Duodenal mucosa (tissue), 2 donors: ENCODE data around the gene AJM1.
"Not testable (repeated sequence)": the region's sequence is repeated elsewhere in the genome, so short reads cannot be mapped to it uniquely, and the experiment has no call there.

Experiments used
- H3K27ac ChIP-seq: one replicate; pipeline ENCODE4 v1.7.0; 2013; ENCODE audit warnings: low read depth, low read length
- H3K27me3 ChIP-seq, 2 donors: one replicate each; pipeline ENCODE4 v1.7.0; 2013; ENCODE audit warnings: low read length in 2 of 2, control low read depth in 1 of 2; ENCODE audit not compliant: insufficient read depth in 2 of 2, control insufficient read depth in 1 of 2
- H3K36me3 ChIP-seq, 2 donors: one replicate each; pipeline ENCODE4 v1.7.0; 2013; ENCODE audit warnings: low read length in 2 of 2, control low read depth in 1 of 2; ENCODE audit not compliant: insufficient read depth in 2 of 2, control insufficient read depth in 1 of 2
- H3K4me1 ChIP-seq, 2 donors: one replicate each; pipeline ENCODE4 v1.7.0; 2013; ENCODE audit warnings: low read length in 2 of 2, control low read depth in 1 of 2; ENCODE audit not compliant: insufficient read depth in 2 of 2, control insufficient read depth in 1 of 2
- H3K4me3 ChIP-seq, 2 donors: one replicate each; pipeline ENCODE4 v1.7.0; 2013; ENCODE audit warnings: low read length in 2 of 2, low read depth in 1 of 2
- H3K9ac ChIP-seq, 2 donors: one replicate each; pipeline ENCODE4 v1.7.0; 2013; ENCODE audit warnings: low read length in 2 of 2, low read depth in 1 of 2
- H3K9me3 ChIP-seq, 2 donors: one replicate each; pipeline ENCODE4 v1.7.0; 2013; ENCODE audit warnings: low read length in 2 of 2, control low read depth in 1 of 2; ENCODE audit not compliant: control insufficient read depth in 1 of 2

Gene AJM1

DNA sequence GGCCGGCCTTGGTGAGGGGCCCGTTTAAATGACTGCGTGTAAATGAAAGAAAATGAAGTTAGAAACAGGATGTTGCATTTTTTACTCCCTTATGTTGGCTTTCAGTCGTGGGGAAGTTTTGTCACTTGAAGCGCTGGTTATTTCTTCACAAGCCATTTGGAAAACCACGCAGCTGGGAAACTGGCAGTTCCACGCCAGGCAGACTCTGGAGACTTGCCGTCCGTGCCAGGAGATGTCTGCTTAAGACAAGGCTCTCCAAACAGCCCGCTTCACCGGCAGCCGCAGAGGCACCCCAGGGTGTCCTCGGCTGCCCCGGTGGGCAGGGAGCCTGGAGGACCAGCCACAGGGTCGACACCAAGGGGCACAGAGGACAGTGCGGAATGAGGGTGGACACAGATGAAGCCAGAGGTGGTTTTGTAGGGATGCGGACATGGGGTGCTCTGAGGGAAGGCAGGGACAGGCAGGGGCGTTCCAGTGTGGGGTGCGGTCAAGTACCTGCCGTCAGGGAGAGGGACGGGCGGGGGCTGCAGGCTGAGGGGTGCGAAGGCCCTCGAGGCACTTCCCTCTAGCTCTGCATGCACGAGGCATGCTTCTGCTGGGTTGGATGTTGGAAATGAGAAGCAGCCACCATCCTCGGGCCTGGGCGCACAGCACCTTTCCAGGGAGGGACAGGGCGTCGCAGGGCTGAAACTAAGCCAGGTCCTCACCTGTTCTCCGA, 11.1 kb upstream of the AJM1 start:
- Histone ChIP-seq H3K9ac (no peak overlapping the region), H3K4me1 (no peaks in the 10 kb centered on the region), H3K27me3 (no peaks in the 10 kb centered on the region), H3K9me3 (no peaks in the 10 kb centered on the region), H3K4me3 (no peak overlapping the region), H3K27ac (no peak overlapping the region), H3K36me3 (peaks cover 21 to 60% of the 10 kb centered on the region in 2 donors)

DNA sequence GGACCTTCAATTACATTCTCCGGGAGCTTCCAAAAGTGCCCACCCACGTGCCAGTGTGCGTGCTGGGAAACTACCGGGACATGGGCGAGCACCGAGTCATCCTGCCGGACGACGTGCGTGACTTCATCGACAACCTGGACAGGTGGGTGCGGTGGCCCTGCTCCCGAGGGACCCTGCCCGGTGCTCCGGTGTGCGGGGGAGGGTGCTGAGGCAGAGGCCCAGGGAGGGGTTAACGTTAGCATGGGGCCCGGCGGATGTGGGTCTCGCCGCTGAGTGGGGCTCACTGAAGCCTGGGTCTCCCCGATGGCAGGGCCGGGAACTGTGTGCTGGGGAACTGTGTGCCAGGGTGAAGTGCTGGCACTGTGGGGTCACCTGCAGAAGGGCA, 10.6 kb upstream of the AJM1 start:
- Histone ChIP-seq H3K36me3 (peaks cover 21 to 56% of the 10 kb centered on the region in 2 donors), H3K9ac (no peak overlapping the region), H3K27ac (no peak overlapping the region), H3K9me3 (no peaks in the 10 kb centered on the region), H3K4me1 (no peaks in the 10 kb centered on the region), H3K27me3 (no peaks in the 10 kb centered on the region), H3K4me3 (no peak overlapping the region)

DNA sequence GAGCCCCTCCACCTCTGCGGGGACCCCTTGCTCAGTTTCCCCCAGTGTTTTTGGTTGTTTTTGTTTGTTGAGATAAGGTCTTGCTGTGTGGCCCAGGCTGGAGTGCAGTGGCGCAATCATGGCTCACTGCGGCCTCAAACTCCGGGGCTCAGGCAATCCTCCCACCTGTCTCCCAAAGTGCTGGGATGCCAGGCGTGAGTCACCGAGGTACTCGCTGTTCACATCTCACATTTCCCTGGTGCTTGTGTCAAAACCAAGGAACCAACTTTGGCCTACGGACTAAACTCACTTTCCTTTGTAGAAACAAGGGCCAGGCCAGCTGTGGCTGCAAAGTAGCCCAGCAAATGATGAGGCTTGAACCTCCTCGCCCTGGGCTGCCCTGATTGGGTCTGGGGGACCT, 9.7 kb upstream of the AJM1 start:
- Histone ChIP-seq H3K27ac (no peak overlapping the region), H3K36me3 (peaks cover 21 to 52% of the 10 kb centered on the region in 2 donors), H3K9ac (no peak overlapping the region), H3K4me3 (no peak overlapping the region), H3K27me3 (no peaks in the 10 kb centered on the region), H3K4me1 (no peaks in the 10 kb centered on the region), H3K9me3 (no peaks in the 10 kb centered on the region)

DNA sequence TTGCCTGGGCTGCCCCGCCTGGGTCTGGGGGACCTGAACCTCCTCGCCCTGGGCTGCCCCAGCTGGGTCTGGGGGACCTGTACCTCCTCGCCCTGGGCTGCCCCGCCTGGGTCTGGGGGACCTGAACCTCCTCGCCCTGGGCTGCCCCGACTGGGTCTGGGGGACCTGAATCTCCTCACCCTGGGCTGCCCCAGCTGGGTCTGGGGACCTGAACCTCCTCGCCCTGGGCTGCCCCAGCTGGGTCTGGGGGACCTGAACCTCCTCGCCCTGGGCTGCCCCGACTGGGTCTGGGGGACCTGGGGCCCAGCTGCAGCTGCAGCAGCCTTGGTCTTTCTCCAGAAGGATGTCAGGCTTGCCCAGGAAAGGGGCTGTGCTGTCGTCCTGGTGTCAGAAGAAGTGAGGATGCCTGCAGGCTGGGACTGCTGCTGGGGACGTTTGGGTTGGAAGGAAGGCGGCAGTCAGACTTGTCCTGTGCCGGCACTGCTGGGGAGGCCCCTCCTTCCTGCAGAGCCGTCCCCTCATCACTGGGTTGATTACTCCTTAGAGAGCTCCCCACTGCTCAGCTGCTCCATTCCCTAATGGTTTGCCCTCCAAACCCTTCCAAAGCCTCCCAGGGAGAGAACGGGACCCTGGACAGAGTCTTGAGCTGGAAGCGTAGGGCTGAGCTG, 8.8 kb upstream of the AJM1 start:
- H3K27me3 ChIP-seq, H3K4me3 ChIP-seq: not testable (repeated sequence)
- peaks cover 21 to 51% of the 10 kb centered on the region in 2 donors for H3K36me3 ChIP-seq

DNA sequence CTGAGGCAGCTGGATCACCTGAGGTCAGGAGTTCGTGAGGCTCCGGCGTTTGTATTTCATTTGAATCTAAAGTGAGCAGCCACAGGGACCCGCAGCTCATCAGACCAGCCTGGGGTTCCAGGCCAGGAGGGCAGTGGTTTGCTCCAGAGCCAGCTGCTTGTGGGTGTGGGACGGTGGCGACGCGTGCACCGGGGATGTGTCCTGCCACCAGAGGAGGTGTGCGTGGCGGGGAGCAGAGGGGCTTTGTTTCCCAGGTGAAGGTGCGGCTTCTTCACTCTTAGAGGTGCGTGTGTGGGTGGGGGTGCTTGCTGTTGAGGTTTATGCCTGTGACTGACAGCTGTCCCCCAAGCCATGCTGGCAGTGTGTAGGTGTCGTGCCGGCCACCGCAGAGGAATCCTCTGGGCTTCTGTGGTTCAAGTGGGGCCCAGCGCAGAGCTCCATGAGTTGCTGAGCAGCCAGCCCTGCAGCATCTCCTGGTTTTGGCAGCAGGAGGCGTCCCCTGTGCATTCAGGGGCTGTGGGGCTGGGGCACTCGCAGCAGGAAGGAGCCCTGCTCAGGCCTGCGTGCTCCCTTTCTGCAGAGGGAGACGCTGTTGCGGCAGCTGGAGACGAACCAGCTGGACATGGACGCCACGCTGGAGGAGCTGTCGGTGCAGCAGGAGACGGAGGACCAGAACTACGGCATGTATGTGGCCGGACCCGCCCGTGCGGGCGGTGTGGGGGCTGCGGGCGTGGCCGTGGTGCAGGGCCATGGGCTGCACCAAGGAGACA, 6.9 kb upstream of the AJM1 start:
- H3K9ac ChIP-seq: no peak overlapping the region
- peaks cover 10 to 11% of the 10 kb centered on the region in 2 donors for H3K4me1 ChIP-seq
- H3K36me3 ChIP-seq: peaks cover 13 to 44% of the 10 kb centered on the region in 2 donors
- no peak overlapping the region for H3K27ac ChIP-seq
- H3K4me3 ChIP-seq: no peak overlapping the region
- H3K27me3 ChIP-seq: no peaks in the 10 kb centered on the region
- H3K9me3 ChIP-seq: no peaks in the 10 kb centered on the region

More for the DNA sequence above, 8.8 kb upstream of the AJM1 start:
- H3K9ac ChIP-seq, H3K9me3 ChIP-seq, H3K4me1 ChIP-seq, H3K27ac ChIP-seq: not testable (repeated sequence)

DNA sequence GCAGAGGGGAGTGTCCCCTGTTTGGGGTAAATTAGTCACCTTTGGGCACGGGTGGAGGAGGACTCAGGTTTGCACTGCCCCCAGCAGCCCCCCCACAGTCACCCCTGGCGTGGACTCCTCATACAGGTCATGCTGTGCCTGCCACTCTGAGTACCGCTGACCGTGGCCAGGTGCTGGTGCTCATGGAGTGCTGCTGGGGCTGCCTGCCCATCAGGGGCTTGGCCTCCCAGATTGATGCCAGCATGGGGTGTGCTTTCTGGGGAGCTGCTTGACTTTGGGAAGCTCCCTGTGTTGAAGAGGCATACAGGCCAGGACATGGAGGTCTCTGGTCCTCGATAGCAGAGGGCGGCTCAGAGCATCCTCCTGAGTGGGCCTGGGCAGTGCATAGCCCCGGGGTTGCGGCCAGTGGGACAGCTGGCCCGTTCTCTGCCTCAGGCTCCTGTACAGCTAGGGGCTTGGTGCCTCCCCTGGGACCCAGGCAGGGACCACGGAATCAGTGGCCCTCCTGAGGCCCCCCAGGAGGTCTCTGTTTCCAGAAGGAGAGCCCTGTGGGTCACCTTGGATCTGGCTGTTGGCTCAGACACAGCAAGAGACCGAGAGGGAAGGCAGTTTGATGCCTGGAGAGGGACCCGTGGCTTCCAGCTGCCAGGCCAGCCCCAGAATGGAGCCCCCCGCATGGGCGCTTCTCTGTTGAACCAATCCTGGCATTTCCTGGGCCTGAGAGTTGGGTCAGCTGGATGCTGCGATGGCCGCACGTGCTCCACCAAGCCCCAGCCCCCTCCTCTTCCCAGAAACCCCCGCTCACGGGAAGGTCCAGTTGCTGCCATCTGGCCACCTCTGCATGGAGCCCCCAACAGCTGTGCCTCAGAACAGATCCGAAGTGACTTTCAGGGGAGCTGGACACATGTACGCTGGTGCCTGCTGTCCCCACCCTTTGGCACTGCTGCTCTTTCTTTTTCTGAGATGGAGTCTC, 6.1 kb upstream of the AJM1 start:
- H3K4me1 ChIP-seq: peaks cover 14 to 18% of the 10 kb centered on the region in 2 donors
- no peaks in the 10 kb centered on the region for H3K9me3 ChIP-seq
- no peaks in the 10 kb centered on the region for H3K27me3 ChIP-seq
- peaks cover 6 to 36% of the 10 kb centered on the region in 2 donors for H3K36me3 ChIP-seq
- no peak overlapping the region for H3K27ac ChIP-seq
- no peak overlapping the region for H3K9ac ChIP-seq
- H3K4me3 ChIP-seq: no peak overlapping the region

DNA sequence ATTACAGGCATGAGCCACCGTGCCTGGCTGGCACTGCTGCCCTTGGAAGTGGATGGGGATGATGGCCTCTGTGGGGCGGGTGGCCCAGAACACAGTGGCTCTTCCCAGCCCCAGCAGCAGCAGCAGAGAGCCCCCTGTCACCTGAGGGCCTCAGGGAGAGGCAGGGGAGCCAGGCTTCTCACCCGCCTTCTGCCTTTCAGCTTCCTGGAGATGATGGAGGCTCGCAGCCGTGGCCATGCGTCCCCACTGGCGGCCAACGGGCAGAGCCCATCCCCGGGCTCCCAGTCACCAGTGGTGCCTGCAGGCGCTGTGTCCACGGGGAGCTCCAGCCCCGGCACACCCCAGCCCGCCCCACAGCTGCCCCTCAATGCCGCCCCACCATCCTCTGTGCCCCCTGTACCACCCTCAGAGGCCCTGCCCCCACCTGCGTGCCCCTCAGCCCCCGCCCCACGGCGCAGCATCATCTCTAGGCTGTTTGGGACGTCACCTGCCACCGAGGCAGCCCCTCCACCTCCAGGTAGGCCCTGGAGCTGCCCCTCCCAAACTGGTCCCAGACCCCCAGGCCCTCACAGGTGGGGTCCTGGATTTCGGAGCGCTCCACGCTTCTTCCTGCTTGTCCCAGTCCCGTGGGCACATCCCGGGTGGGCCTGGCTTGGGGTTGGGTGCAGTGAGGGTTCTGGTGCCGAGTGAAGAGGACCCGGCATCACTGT, 5.0 kb upstream of the AJM1 start:
- H3K4me1 ChIP-seq: peaks cover 23 to 29% of the 10 kb centered on the region in 2 donors
- no peak overlapping the region for H3K9ac ChIP-seq

DNA sequence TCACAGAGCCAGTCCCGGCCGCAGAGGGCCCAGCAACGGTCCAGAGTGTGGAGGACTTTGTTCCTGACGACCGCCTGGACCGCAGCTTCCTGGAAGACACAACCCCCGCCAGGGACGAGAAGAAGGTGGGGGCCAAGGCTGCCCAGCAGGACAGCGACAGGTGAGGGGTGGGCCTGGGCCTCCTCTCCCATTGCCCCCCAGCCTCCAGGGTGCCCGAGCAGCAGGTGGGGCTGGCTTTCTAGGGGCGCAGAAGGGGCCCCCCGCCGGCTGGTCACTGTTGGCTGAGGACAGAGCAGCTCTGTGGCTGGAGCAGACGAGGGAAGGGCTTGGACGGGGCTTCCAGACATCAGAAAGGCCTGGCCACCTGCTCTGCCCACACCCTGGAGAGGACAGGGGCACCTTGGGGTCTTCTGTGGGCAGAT, 4.4 kb upstream of the AJM1 start:
- H3K9ac ChIP-seq, H3K9me3 ChIP-seq, H3K27me3 ChIP-seq, H3K4me3 ChIP-seq, H3K27ac ChIP-seq: not testable (repeated sequence)
- peaks cover 0 to 21% of the 10 kb centered on the region in 2 donors for H3K36me3 ChIP-seq
- H3K4me1 ChIP-seq: peaks cover 24 to 31% of the 10 kb centered on the region in 2 donors

More for the DNA sequence above, 5.0 kb upstream of the AJM1 start:
- Histone ChIP-seq H3K27ac (no peak overlapping the region), H3K27me3 (no peaks in the 10 kb centered on the region), H3K9me3 (no peaks in the 10 kb centered on the region), H3K4me3 (no peak overlapping the region), H3K36me3 (peaks cover 3 to 26% of the 10 kb centered on the region in 2 donors)
